HG02970 (cell line): ENCODE data around the gene GPR78.
"Not testable (repeated sequence)": the region's sequence is repeated elsewhere in the genome, so short reads cannot be mapped to it uniquely, and the experiment has no call there.

Experiments used
- ATAC-seq: cut with Tn5 transposase; IDR thresholded peaks from one replicate; pipeline ENCODE4 v1.9.1; 2021; ENCODE audit warnings: mild to moderate bottlenecking, moderate library complexity, moderate number of reproducible peaks; ENCODE audit not compliant: unreplicated experiment, low FRiP score

The GPR78 gene

DNA sequence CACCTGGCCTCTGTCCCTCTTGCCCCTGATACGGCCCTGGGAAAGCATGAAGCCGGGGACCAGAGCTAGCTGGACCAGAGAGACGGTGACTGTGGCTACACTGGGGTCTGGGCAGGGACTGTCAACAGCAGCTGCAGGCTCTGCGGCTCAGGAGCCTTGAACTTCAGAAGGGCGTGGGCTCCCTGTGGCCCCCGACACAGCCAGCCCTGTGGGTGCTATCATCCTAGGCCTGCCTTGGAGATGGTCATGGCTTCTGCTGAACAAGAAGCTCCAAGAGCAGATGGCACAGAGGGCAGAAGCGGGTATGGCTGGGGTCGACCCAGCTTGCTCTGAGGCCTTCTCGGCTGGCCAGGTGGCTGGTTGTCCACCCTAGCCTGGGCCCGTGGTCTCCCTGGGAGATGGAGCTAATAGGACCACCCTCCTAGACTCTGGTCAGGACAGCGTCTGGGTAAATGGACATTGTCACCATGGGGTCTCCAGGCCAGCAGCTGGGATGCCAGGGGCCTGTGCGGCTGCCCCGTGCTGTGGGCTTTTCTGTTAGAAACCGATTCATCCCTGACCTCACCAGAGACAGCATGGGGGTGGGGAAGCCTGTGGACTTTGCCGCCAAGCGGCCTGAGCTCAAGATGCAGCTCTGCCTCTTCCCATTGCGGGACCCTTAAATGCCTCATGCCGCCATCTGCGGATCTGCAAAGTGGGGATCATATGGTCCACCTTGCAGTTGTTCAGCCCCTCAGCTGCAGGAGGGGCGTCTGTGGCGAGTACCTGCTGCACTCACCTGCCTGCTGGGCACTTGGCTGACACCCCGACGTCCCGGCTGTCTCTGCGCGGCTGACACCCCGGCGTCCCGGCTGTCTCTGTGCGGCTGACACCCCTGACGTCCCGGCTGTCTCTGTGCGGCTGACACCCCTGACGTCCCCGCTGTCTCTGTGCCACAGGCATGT, 33.5 kb downstream of the GPR78 start:
- no peak for ATAC-seq

DNA sequence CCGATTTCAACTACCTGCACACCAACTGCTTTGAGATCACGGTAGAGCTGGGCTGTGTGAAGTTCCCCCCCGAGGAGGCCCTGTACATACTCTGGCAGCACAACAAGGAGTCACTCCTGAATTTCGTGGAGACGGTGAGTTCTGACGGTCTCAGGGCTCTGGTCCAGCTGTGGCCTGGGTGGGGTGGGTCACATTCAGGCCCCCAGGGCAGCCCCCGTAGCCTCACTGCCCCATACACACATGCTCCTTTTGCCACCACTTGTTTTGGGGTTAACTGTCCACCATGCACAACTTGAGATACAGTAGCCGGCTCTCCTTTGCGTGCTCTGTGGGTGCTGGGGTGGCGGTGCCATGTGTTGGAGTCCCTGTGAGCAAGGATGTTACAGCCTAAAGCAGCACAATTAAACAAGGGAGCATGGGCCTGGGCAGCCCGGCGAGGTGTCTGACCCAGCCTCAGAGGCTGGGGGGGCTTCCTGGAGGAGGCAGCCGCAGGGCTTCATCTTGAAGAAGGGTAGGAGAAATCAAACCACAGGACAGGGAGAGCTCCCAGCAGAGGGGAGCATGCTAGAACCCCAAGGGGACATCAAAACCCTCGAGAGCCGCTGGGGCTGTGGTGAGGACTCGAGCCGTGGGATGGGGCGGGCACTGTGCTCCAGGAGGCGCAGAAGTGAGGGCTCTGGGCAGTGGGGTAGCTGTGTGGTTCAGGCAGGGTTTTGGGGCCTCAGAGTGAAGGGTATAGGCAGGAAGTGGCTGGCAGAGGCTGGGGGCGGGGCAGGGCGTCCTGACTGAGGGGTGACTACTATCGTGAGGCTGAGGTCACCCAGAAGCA, 34.4 kb downstream of the GPR78 start:
- no peak for ATAC-seq

- no peak for ATAC-seq
These were observed 35.2 kb downstream of the GPR78 start for GRCh38 chr4:8615366-8615765.

- no peak for ATAC-seq
These were observed 36.0 kb downstream of the GPR78 start for GRCh38 chr4:8615921-8616787.

DNA sequence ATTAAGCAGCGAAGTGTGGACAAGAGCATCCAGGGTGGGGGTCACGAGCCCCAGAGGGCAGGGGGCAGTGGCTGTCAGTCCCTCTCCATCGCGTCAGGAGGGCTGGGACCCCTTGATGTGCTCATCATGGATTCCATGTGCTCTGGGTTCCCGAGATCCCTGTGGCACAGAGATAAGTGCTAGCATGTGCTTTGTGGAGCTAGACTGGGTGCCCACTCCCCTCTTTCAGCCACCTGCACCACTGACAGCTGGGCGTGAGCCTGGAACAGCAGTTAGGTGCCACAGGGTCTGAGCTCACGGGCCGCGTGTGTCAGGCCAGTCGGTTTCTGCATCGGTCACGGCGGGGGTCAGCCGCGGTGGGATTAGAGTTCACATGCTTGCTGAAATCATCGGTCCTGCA, 36.6 kb downstream of the GPR78 start:
- ATAC-seq: no peak

DNA sequence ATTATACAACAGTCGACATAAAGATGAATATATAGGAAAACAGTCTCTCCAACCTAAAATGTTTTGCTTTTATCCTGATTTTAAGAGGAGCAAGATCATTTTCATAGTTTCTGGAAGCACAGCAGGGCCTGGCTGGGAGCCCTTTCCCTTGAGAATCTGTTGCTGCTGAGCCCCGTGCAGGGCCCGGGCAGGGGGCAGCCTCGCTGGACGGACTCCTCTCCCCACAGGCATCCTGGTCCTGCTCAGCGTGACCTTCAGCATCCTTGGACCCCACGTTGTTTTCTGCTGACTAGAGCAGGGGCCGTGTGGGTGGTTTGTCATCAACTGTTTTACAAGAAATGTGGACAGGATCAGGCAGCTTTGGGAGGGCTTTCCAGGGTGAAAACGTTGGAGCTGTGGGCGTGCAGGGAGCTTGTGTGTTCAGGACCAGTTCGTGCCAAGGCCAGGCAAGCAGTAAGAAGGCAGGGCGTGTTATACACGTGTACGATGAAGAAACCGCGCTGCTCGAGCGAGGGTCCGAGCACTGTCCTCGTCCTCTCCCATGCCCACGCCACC, 37.4 kb downstream of the GPR78 start:
- ATAC-seq: no peak

DNA sequence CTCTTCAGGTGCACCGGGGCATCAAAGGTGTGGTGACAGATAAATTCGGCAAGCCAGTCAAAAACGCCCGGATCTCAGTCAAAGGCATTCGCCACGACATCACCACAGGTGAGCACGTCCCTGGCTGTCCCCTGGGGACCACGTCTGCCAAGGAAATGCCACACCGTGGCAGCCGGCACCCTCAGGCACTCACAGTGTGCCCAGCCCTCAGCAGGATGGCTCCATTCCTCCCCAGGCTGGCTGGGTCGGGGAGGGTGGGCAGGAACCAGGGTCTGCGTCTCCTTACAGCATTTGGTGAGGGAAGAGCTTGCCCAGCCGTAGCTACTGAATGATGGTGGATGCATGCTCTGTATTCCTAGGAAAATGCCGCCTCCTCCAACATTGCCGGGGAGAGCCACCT, 38.2 kb downstream of the GPR78 start:
- ATAC-seq: no peak

- ATAC-seq: no peak
These were observed 38.9 kb downstream of the GPR78 start for GRCh38 chr4:8618961-8619720.

DNA sequence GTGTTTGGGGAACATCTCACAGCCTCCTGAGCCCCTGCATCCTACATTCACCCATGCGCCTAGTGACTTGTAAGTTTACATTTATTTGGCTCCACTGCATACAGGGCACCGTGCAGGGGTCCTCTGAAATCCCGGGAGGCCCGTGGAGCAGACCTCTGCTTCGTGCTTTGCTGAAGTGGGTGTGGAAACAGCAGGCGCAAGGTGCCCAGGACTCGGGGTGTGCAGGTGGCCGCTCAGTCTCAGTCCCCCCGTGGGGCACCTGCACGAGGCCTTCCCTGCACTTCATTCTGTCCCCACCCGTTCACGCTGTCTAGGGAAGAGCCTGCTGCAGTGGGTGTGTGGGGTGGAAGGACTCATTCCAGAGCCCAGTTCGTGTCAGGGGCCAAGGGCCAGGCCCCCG, 40.9 kb downstream of the GPR78 start:
- ATAC-seq: not testable (repeated sequence)

- not testable (repeated sequence) for ATAC-seq
These were observed 44.5 kb downstream of the GPR78 start for GRCh38 chr4:8624601-8625272.

- not testable (repeated sequence) for ATAC-seq
These were observed 50.2 kb downstream of the GPR78 start for GRCh38 chr4:8630240-8630905.

GRCh38 chr4:8631896-8632295, 51.7 kb downstream of the GPR78 start:
- not testable (repeated sequence) for ATAC-seq

- not testable (repeated sequence) for ATAC-seq
These were observed 54.6 kb downstream of the GPR78 start for GRCh38 chr4:8634773-8635172.

DNA sequence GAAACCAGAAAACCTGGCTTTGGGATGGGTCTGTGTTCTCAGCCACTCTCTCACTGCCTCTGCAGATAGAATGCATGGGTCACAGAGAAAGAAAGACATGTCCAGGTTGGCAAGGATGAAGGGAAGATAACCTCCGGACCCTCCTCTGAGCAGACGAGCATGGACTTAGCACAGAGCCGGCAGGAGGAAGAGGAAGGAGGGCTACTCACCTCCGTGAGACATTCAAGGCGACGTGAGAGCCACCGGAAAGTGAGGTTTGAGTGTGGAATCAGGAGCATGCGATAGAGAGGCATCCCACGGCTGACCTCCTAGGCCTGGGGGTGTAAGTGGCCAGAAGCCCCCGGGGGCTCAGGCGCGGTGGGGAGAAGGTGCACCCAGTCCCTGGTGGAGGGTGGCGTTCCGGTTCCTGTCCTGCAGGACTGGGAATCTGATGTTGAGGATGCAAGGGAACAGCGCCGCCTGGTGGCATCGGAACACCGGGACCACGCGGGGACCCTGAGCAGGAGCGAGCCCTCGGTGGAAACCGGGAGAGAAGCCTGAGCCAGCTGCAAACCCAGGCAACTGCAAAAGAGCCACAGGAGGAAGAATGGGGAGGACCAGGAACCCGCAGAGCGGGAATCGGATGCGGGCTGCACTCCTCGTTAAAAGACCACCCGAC, 55.8 kb downstream of the GPR78 start:
- ATAC-seq: not testable (repeated sequence)
